Measurements from ENCODE around the gene TMCO4.
A peak's percentile ranks its signal among the peaks of the same experiment; 100 is the strongest.

Gene TMCO4

DNA sequence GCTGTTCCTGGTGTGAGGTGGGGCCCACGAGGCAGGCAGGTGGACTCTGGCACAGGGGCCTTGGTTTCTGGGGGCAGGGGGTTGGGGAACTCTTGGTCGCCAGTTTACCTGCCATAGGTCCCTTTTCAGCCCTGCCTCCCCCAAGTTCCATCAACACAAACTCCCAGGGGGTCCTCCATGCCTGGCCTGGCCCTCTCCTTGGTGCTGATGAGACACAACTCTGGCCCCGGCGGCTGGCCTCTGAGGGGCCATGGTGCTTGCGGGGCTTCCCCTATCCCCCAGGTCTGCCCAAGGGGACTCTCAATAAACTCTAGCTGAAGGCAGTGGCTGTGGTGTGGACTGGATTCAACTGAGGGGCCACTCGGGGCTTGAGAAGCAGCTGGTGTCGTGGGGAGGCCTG is 119.1 kb downstream of the TMCO4 start:
- DNase-seq, result no peak

DNA sequence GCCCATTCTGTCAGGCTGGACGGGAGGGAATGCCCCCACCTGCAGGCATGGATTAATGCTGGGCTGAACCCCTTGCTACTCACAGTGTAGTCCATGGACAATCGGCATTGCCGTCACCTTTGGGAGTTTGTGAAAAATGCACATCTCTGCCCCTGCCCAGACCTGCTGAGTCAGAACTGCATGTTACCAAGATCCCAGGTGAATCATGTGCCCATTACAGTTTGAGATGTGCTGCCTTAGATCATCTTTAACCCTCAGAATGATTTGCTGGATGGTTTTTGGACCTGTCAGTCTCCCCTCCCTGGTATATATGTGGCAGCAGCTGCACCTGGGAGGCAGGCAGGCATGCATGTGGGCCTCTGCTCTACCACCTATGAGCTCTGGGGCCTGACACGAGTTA is 120.0 kb downstream of the TMCO4 start:
- no peak for DNase-seq

DNA sequence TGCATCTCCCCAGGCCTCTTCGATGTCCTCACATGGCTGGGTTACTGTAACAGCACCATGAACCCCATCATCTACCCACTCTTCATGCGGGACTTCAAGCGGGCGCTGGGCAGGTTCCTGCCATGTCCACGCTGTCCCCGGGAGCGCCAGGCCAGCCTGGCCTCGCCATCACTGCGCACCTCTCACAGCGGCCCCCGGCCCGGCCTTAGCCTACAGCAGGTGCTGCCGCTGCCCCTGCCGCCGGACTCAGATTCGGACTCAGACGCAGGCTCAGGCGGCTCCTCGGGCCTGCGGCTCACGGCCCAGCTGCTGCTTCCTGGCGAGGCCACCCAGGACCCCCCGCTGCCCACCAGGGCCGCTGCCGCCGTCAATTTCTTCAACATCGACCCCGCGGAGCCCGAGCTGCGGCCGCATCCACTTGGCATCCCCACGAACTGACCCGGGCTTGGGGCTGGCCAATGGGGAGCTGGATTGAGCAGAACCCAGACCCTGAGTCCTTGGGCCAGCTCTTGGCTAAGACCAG is 120.7 kb downstream of the TMCO4 start:
- no peak for DNase-seq

DNA sequence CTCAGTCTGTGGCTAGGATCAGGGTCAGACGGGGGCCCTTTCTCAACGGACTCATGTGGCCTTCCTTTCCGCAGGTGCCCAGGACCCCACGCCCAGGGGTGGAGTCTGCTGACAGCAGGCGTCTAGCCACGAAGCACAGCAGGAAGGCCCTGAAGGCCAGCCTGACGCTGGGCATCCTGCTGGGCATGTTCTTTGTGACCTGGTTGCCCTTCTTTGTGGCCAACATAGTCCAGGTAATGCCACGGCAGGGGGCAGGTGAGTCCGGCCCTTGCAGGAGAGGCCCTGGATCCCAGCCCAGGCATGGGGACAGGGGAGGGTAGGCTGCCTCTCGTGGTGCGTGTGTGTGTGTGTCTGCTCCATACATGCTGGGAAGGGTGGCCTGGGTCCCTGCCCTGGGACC is 121.2 kb downstream of the TMCO4 start:
- no peak for DNase-seq

DNA sequence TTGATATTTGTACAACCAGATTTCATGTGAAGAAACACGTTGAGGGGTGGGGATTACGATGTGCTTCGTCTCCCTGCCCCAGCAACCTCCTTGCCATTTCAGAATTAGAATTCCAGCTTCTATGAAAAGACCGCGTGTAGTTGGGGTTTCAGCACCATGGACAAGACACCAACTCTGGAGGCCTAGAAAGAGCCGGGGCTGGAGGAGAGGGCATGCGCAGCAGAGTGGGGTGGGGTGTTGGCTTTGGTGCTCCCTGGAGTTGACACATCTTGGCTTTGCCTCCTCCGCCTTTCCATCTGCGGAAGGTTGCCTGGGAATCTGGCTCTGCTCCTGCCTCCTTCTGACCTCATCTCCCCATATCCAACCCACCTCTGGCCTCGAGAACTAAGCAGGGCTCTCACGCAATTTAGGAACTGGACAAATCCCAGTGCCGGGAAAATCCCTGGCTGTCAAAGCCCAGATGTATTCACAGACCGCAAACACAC is 123.2 kb downstream of the TMCO4 start:
- DNase-seq, result no peak

DNA sequence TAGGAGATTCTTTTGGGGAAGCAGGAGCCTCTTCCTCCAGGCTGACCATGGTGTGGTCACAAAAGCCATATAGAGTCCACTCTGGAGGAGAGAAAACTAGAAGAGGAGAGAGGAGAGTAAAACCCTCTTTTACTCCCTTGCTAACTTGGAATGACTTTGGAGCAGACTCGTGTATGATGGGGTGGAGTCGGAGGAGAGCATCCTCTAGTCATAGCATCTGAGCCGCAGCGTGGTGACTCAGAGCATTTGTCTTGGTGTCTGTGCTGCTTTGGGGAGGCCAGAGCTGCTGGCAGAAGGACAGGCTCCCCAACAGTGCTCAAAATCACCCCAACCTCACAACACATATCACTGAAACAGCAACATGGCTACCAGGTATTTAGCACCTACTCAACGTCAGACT is 123.9 kb downstream of the TMCO4 start:
- no peak for DNase-seq

DNA sequence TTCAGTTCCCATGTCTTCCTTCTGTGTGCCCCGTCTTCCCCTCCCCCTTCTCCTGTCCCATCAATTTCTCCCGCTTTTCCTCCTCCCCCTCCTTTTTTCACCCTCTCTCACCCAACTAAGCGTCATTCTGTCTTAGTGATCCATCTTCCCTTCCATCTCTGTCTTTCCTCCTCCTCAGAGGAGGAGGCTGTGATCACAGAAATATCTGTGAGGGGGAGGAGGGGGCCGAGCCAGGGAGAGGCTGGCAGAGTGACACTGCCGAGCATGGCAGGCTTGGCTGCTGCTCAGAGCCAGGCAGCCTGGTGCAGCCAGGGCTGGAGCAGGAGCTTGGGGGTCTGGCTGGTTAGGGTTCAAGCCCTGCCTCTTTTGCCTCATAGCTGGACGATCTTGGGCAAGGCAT is 127.5 kb downstream of the TMCO4 start:
- DNase-seq, result no peak

DNA sequence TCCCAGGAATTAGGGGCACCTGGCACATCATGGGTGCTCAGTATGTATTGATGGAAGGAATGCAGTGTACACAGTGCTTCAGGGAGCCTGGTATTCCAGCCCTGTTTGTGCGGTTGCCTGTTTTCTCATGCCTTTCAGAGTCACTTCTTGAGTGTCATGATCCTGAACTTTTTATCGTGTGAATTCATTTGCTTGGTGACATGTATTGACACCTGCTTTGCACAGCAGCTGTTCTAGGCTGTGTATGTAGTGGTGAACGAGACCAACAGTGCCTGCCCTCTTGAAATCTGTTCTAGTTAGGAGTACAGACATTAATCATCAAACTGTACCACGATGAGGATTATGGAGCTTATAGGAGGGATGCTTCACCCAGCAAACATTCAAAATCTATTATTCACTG is 128.9 kb downstream of the TMCO4 start:
- no peak for DNase-seq

DNA sequence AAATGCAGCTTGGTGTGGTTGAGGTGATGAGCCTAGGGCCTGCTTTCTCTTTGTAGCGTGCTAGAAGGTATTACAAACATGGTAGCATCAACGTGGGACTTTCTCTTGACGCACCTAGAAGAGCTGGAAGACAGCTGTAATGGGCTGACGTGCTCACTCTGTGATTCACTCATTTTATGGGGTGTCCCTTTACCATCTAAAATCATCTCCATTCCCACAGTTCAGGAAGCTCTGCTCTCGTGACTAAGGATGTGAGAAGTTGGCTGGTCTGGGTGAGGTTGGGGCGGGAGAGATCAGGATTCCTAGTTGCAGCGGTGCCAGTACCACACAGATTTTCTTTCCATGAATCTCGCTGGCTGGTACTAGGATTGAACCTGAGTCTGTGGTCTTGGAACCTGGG is 130.8 kb downstream of the TMCO4 start:
- no peak for DNase-seq

DNA sequence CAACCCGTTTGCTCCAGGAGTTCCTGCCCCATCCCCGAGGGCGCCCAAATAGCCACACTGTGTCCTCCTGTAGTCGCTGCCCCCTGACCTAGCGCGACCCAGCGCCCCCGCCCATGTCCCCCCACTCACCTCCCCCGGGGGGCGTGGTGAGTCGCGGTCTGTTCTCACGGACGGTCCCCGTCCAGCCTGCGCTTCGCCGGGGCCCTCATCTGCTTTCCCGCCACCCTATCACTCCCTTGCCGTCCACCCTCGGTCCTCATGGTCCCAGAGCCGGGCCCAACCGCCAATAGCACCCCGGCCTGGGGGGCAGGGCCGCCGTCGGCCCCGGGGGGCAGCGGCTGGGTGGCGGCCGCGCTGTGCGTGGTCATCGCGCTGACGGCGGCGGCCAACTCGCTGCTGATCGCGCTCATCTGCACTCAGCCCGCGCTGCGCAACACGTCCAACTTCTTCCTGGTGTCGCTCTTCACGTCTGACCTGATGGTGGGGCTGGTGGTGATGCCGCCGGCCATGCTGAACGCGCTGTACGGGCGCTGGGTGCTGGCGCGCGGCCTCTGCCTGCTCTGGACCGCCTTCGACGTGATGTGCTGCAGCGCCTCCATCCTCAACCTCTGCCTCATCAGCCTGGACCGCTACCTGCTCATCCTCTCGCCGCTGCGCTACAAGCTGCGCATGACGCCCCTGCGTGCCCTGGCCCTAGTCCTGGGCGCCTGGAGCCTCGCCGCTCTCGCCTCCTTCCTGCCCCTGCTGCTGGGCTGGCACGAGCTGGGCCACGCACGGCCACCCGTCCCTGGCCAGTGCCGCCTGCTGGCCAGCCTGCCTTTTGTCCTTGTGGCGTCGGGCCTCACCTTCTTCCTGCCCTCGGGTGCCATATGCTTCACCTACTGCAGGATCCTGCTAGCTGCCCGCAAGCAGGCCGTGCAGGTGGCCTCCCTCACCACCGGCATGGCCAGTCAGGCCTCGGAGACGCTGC is 133.9 kb downstream of the TMCO4 start:
- DNase-seq, result no peak

DNA sequence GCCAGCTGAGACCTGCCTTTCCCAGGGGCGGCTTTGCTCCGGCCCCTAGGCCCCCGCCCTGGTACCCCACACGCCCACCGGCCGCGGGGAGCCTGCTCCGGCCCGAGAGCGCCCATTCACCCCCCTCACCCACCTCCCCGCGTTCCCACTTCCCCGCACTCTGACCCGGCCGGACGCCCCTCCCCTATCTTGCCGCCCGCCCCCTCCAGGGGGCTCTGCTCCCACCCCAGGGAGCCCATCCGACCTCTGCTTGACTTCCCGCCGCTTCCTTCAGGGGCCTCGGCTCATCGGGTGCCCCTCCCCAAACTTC is 134.6 kb downstream of the TMCO4 start:
- no peak for DNase-seq

DNA sequence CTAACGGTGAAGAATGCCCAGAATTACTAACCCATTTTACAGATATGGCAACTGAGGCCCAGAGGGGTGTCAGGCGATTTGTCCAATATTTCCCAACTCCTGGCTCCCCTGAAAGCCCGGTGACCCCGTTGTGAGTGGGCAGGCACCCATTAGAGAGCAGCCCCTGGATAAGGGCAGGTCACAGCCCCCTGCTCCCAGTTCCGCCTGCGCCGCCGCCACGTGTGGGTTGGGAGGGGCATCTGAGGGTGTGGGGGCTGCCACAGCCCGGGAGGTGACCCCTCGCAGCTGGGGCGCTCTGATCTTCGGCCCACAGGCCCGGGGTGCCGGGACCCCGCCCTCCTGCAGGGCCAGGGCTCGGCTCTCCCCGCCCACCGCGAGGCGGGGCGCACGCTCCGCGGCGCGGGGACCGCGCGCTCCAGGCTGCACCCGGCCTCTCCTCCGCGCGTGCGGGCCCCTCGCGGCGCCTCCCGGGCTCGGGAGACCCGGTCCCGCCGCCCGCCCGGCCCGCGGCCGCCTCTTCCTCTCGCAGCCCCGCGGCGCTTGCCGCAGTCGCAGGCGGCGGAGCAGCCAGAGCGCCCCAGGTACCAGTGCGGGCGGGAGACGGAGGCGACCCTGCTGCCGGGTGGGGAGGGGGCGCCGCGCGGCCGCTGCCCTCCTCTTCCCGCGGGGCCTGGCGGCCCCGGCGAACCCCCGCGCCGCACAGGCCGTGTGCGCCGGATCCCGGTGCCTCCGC is 135.1 kb downstream of the TMCO4 start, which contains the start of gene HTR6:
Gene HTR6 (plus strand): TSS at position 423 of the 733 bp plus-strand sequence. CDS start 879 bp downstream, outside the sequence.
- no peak for DNase-seq

DNA sequence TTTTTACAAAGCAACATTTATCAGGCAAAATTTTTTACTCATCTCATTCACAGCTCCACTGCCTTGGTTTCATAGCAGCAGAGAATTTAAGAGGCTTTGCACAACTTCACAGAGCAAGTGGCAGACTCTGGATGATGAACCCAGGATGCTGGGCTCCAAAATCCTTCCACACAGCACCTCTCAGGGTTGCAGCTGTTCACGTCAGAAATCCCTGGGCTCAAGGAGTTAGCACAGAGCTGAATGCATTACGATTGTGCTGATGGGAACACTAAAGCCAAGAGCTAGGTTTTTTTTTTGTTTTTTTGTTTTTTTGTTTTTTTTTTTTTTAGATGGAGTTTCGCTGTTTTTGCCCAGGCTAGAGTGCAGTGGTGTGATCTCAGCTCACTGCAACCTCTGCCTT is 137.4 kb downstream of the TMCO4 start:
- DNase-seq, result no peak

DNA sequence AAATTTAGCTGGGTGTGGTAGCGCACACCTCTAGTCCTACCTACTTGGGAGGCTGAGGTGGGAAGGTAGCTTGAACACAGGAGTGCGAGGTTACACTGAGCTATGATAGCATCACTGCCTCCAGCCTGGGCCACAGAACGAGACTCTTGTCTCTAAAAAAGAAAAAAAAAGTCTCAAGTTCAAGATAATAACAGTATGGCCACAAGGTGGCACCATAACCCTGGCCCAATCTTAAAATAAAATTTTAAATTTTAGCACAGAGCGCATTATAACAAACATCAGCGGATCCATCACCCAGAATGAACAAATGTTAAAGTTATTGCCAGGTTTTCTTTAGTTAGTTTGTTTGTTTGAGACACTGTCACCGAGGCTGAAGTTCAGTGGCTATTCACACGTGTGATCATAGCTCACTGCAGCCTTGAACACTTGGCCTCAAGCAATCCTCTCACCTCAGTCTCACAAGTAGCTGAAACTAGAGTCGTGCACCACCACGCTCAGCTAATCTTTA is 137.9 kb downstream of the TMCO4 start:
- DNase-seq, result peak; percentile 43

DNA sequence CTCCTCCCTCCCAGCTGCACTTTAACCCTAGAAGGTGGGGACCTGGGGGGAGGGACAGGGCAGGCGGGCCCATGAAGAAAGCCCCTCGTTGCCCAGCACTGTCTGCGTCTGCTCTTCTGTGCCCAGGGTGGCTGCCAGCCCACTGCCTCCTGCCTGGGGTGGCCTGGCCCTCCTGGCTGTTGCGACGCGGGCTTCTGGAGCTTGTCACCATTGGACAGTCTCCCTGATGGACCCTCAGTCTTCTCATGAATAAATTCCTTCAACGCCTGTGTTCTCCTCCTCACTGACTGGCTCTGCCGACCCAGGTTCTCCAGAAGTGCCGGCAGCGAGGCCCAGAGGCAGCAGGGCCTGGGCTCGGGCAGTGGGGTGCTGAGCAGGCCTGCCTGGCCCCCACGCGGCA is 141.5 kb downstream of the TMCO4 start:
- DNase-seq, result no peak

DNA sequence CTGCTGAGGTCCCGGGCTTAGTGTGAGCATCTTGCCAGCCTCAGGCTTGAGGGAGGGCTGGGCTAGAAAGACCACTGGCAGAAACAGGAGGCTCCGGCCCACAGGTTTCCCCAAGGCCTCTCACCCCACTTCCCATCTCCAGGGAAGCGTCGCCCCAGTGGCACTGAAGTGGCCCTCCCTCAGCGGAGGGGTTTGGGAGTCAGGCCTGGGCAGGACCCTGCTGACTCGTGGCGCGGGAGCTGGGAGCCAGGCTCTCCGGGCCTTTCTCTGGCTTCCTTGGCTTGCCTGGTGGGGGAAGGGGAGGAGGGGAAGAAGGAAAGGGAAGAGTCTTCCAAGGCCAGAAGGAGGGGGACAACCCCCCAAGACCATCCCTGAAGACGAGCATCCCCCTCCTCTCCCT is 142.2 kb downstream of the TMCO4 start:
- no peak for DNase-seq

DNA sequence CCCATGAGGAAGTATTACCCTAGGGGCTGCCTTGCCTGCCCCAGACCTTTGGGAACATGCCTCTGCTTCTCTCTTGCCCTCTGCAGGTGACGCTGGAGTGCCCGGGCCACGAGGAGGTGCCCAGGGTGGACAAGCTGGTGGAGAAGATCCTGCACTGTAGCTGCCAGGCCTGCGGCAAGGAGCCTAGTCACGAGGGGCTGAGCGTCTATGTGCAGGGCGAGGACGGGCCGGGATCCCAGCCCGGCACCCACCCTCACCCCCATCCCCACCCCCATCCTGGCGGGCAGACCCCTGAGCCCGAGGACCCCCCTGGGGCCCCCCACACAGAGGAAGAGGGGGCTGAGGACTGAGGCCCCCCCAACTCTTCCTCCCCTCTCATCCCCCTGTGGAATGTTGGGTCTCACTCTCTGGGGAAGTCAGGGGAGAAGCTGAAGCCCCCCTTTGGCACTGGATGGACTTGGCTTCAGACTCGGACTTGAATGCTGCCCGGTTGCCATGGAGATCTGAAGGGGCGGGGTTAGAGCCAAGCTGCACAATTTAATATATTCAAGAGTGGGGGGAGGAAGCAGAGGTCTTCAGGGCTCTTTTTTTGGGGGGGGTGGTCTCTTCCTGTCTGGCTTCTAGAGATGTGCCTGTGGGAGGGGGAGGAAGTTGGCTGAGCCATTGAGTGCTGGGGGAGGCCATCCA is 142.8 kb downstream of the TMCO4 start:
- DNase-seq, result no peak

DNA sequence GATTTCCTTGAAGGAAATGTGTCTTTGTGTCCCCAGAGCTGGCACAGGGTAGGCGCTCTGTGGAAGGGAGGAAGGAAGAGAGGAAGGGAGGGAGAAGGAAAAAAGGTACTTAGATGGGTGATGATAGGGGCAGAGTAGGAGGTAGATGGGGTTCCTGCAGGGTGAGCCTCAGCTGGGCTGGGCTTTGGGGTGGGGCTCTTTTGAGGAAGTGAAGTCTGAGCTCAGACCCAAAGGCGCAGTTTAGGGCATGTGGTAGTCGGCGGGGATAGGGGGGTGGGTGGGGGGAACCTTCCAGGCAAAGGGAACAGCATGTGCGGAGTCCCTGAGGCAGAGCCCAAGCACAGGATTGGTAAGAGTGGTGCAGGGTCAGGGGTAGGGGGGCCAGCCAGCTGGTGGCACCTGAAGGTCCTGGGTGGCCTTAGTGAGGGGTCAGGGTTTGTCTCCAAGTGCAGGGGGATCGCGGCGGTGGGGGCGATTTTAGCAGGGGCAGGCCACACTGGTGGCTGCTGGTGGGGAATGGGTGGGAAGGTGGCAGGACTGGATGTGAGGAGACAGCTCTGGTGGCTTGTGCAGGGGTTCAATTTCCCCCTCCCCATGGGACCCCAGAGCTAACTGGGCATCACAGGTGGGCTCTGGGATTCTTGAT is 143.5 kb downstream of the TMCO4 start:
- no peak for DNase-seq

DNA sequence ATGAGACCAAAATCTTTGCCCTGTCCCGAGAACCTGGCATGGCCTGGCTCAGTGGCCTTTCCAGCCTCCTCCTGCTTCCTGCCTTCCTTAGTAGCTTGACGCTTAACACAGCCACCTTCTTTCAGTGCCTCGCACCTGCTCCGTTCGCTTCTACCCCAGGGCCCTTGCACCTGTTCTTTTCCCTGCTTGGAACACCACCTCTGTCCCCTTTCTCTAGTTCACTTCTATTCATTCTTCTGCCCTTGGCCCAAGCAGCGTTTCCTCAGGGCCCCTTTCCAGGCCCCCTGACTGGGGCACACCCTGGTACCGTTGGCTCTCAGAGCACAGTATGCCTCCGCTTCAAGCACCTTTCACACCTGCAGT is 144.0 kb downstream of the TMCO4 start:
- DNase-seq, result no peak

DNA sequence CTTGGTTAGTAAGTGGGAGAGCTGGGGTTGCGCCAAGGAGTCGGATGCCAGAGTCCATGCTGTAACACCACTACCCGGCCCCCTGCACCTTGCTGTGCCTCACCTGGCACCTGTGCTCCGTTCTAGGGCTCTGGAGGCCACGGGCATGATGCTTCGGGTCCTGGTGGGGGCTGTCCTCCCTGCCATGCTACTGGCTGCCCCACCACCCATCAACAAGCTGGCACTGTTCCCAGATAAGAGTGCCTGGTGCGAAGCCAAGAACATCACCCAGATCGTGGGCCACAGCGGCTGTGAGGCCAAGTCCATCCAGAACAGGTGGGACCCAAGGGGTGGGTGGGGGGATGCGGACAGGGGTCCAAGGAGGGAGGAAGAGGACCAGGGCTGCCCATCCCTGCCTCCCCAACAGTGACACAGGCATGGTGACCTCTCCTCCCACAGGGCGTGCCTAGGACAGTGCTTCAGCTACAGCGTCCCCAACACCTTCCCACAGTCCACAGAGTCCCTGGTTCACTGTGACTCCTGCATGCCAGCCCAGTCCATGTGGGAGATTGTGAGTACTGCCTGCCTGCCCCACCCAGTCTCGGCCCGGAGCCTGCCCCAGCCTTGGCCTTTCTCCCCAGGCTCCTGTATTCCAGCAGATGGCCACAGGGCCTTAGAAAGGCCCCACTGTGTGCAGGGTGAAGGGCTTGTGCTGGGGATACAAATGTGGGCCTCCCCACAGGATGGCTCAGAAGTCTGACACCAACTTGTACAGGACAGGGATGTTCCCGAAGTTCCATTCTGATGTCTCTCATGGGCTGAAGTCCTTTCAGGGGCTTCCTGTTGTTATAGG is 144.6 kb downstream of the TMCO4 start:
- DNase-seq, result no peak

DNA sequence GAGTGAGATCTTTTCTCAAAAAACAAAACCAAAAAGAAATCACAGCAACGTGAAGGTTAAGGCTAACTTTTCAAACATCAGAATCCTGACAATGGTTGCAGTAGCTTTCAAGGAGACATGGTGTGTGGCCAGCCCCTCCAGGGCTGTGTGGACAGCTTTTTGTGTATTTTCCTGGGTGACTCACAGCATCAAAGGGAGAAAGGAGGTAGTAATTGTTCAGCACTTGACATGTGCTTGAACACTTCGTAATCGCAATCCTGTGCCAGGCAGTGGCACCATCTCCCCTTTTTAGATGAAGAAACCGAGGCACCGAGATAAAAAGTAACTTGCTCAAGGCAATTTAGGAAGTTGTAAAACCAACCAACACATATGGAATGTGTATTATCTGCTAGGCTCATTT is 145.3 kb downstream of the TMCO4 start:
- no peak for DNase-seq

Data from activated T-cell treated with anti-CD3 and anti-CD28 coated beads for 4 hours (primary cell).